Renal pelvis (tissue), 4 donors: ENCODE data around the gene IDUA. TPM values are rescaled to one million over a fixed set of nuclear protein-coding genes. Genes with fewer than 3 reads are reported as not detected.
"Not testable (repeated sequence)": the region's sequence is repeated elsewhere in the genome, so short reads cannot be mapped to it uniquely, and the experiment has no call there.

Experiments
- DNase-seq: peaks from one replicate; pipeline ENCODE4 v3.0.0-alpha.2; 2013
- polyA plus RNA-seq, 3 donors: library from polyadenylated mRNA; unstranded; fragments of 120-200 nt; gene quantifications; one replicate each; pipeline ENCODE4 v1.2.1, GENCODE V29; 2013; ENCODE audit not compliant: insufficient read length in 3 of 3

The IDUA gene
- polyA plus RNA-seq, 3 donors, result 17.2 to 19.8 (median 19.0) TPM

DNA sequence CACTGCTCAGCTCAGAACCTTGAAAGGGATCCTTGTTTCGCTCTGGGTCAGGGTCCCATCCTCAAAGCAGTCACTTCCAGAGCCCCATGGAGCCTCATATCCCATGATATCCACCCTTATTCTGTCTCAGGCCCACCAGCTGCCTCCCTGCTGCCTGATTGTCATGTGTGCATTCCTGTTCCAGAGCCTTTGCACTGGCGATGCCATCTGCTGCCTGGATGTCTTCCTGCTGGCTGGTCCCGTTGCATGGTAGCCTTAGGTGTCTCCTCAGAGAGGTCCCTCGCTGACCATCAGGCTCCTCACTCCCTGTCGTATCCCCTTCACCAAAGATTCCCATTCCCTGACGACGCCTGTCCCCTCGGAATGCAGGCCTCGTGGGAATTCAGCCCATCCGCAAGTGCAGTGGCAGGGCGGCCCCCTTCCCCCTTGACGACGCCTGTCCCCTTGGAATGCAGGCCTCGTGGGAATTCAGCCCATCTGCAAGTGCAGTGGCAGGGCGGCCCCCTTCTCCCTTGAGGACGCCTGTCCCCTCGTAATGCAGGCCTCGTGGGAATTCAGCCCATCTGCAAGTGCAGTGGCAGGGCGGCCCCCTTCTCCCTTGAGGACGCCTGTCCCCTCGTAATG, 12.5 kb downstream of the IDUA start:
- not testable (repeated sequence) for DNase-seq

DNA sequence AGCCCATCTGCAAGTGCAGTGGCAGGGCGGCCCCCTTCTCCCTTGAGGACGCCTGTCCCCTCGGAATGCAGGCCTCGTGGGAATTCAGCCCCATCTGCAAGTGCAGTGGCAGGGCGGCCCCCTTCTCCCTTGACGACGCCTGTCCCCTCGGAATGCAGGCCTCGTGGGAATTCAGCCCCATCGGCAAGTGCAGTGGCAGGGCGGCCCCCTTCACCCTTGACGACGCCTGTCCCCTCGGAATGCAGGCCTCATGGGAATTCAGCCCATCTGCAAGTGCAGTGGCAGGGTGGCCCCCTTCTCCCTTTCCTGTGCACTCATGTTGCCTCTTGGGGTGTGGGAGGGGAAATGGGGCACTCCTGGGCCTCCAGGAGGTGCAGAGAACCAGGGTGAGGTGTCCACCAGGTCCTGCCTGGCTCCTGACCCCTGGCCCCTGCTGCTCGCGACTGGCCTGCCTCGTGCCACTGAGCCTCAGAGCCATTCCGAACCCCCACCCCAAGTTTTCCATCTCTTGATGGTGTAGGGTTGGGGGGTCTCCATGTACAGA, 13.1 kb downstream of the IDUA start:
- DNase-seq, result no peak

DNA sequence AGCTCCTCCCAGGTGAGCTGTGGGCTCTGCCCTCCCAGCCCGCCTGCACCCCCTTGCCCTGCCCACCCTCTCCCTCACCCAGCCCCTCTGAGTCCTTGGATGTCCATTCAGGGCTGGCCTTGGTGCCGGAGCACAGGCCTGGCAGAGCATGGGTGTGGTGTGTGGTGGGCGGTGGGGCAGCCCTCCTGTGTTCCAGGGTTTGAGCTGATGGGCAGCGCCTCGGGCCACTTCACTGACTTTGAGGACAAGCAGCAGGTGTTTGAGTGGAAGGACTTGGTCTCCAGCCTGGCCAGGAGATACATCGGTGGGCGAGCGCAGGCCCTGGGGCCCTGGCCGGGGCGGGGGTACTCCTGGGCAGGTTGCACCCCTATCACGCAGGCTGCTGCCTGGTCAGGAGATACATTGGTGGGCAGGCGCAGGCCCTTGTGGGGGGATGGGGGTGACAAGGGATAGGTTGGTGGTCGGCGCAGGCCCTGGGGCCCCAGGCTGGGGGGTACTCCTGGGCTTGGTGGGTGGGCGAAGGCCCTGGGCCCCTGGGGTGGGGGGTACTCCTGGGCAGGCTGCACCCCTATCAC, 13.9 kb downstream of the IDUA start:
- DNase-seq, result no peak

DNA sequence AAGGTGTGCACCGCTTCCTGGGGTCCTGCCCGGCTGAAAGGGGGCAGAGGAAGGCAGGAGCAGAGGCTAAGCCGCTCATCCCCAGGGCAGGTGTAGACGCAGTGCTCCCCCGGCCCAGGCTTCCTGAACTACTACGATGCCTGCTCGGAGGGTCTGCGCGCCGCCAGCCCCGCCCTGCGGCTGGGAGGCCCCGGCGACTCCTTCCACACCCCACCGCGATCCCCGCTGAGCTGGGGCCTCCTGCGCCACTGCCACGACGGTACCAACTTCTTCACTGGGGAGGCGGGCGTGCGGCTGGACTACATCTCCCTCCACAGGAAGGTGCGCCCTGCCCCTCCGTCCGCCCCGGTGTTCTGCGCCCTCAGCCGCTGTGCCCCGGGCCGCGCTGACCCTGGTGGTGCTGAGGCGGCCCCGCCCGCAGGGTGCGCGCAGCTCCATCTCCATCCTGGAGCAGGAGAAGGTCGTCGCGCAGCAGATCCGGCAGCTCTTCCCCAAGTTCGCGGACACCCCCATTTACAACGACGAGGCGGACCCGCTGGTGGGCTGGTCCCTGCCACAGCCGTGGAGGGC, 14.8 kb downstream of the IDUA start:
- no peak for DNase-seq

DNA sequence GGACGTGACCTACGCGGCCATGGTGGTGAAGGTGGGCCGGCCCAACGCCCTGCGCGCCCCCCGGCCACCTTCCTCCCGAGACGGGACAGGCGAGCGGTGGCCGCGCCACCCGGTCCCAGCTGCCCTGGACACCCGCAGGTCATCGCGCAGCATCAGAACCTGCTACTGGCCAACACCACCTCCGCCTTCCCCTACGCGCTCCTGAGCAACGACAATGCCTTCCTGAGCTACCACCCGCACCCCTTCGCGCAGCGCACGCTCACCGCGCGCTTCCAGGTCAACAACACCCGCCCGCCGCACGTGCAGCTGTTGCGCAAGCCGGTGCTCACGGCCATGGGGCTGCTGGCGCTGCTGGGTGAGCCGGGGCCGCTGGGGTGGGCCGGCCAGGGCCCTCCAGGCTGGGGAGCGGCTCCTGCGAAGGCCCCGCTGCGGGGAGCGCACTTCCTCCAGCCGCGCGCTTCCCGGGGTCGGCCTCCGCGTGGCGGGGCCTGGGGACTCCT, 15.3 kb downstream of the IDUA start:
- no peak for DNase-seq

DNA sequence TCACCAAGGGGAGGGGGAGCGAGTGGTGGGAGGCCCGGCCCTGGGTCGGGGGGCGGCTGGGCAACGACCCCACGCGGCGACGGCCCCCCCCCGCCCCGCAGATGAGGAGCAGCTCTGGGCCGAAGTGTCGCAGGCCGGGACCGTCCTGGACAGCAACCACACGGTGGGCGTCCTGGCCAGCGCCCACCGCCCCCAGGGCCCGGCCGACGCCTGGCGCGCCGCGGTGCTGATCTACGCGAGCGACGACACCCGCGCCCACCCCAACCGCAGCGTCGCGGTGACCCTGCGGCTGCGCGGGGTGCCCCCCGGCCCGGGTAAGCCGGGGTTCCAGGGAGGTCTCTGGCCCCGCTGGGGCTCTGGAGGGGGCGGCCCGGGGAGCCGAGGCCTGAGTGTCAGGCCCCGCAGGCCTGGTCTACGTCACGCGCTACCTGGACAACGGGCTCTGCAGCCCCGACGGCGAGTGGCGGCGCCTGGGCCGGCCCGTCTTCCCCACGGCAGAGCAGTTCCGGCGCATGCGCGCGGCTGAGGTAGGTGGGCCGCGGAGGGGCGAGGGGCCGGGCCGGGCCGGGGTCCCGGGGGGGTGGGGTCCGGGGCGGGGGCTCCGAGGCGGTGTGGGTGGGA, 15.9 kb downstream of the IDUA start:
- DNase-seq, result no peak

DNA sequence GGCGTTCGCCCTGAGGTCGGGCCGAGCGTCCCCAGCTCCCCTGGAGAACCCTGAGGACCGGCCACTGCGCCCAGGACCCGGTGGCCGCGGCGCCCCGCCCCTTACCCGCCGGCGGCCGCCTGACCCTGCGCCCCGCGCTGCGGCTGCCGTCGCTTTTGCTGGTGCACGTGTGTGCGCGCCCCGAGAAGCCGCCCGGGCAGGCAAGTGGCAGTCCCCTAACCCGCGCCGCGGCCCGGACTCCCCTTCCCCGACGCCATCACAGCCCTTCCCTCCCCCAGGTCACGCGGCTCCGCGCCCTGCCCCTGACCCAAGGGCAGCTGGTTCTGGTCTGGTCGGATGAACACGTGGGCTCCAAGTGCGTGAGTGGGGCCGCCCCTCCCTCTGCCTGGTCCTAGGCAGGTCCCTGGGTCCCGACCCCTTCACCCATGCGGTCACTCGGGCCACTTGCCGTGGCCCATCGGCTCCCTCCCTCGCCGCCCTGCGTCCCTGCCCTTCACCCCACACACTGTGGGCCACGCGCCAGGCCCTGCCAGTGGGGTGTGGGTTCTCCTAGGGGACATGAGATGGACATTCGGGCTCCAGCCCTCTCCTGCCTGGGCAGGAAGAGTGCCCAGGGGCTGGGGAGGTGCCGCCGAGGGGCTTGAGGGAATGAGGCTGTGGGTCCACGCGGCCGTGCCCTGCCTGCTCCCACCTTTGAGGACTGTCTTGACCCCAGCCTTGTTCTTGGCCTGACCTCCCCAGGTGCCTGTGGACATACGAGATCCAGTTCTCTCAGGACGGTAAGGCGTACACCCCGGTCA, 16.6 kb downstream of the IDUA start:
- no peak for DNase-seq

DNA sequence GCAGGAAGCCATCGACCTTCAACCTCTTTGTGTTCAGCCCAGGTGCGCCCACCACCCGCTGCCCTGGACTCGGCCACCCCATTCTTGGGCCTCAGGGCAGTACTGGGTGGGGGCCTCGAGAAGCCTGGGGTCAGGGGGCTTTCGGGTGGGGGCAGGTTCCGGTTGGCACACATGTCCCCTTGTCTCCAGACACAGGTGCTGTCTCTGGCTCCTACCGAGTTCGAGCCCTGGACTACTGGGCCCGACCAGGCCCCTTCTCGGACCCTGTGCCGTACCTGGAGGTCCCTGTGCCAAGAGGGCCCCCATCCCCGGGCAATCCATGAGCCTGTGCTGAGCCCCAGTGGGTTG, 17.2 kb downstream of the IDUA start:
- no peak for DNase-seq

DNA sequence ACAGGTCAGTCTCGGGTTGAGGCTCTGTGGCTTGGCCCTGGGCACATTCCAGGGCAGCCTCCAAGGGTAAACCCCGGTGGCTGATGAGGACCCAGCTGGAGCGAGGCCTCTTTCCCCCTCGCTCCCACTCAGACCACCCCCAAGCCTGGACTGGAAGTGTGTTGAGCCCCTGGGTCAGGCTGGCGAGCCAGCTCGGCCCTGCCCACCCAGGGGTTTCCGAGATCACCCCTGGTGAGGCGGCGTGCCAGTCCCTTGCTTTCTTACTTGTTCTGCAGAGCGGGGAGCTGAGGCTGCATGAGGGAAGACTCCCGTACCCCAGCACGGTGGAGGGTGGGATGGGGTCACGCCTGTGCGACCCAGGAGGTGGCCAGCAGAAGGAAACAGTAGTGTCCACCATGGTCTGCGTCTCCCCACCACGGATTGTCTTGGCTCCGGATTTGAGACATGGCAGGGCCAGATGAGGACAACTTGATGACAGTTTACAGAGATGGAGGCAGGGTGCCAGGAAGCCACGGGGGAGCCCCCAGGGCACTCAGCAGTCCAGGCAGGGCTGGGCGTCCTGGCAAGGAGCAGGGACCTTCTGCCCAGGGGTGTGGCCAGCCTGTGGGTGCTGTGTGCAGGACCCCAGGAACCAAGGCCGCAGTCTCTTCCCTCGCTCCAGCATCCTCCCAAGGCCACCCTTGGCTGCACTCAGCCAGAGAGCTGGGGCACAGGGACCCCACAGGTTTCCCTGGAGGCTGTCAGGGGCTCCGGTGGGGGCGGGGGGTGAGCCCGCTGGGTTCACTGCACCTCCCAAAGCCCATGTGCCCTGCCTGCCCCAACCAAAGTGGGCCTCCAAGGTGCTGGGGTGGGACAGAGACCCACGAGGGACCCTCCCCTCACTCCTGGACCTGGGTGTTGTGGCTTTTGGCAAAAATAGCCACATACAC, 18.0 kb downstream of the IDUA start:
- no peak for DNase-seq

DNA sequence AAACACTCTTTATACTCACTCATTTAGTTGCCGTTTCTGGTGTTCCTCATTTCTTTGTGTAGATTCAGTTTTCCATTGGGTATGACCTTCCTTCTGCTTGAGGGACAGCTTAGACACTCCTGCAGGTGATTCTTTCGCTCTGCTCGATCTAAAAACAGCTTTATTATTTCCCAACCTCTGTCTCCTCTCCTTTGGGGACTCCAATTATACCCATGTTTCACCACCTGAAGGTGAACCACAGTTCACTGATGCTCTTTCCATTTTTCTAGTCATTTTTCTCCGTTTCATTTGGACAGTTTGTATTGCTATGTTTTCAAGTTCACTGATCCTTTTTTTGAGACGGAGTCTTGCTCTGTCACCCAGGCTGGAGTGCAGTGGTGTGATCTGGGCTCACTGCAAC, 20.0 kb downstream of the IDUA start:
- DNase-seq, result no peak

DNA sequence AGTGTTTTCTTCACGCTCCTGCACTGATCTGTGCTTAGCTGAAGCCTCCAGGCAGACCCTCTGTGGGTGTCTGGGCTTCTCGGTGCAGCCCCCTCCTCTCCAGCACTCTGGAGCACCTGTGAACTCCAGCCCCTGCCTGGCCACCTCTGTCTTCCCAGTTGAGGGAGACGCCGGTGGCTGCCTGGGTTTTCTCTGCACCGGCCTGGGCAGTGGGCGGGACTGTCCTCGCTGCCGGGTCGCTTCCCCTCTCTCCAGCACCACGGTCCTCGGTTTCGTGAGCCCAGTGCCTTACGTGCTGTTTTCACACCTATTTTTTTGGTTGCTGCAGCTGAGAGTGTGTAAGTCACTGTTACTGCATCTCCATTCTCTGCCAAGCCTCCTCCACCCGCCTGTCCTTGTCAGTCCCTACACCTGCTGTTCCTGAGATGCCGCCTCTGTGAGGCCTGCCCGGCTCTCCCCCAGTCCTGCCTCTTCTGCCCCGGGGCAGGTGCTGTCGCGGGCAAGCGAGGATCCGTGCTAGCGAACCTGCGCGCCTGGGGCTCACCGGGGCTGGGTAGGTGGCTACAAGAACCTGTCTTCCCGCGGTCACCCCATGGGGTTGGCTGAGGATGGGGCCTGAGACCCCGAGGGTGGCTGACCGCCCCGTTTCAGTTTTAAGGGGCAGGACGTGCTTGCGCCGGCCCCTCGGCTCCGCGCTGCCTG, 22.1 kb downstream of the IDUA start:
- no peak for DNase-seq

DNA sequence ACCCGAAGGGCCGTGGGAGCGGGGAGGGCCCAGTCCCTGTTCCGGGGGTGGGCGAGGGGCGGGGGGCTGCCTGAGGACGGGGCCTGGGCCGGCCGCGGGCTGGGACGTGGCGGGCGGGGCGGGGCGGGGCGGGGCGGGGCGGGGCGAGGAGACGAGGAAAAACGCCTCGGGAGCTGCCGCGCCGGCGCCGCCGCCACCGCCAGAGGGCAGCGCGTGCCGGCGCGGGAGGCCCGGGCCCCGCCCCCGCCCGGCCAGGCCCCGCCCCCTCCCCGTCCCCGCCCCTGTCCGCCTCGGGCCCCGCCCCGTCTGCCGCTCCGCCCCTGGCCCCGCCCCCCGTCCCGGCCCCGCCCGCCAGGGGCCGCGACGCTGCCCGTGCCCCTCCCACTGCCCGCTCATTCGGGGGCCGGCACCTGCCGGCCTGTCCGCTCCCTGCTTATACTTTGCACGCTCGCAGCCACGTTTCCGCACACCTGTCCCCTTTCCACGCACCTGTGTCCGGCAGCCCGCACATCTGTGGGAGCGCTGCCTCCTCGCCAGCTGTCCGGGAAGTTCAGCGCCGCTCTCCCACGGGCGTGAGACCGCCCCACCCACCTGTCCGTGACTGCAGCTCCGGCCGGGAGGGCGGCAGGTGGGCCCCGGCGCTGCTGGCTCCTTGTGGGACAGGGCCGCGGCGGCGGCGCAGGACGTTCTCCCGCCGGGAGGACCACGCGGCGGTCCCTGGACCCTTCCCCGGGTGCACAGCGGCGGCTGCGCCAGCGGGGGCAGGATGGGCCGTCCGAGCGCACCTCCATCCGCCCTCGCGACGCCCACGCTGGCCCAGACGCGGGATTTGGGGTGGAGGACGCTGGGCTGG, 22.9 kb downstream of the IDUA start:
- DNase-seq, result no peak

DNA sequence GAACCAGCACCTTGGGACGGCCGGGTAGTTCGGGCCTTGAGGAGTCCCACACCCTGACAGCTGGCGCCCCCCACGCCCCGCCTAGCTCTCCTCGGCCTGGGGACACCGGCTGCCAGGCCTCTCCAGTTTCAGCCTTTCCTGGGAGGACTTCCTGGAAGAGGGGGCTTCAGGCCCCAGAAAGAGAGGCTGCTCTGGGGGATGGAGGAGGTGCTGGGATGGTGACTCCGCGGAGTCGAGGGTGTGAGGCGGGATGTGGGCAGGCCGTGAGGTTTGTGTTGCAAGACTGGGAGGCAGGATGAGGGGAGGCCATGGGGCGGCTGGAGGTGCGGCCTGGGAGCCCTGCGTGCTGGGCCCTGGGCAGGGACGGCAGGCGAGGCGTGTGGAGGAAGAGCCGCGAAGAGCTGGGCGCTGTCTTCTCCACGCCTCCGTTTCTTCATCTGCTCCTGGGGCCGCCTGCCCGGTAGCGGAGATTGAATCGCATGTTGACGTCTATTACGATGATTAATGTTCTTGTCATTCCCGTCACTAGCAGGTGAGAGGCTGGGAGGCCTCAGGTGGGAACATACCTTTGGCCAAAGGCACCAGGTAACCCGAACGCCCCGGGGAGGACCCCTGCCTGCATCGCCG, 23.7 kb downstream of the IDUA start:
- DNase-seq, result no peak

DNA sequence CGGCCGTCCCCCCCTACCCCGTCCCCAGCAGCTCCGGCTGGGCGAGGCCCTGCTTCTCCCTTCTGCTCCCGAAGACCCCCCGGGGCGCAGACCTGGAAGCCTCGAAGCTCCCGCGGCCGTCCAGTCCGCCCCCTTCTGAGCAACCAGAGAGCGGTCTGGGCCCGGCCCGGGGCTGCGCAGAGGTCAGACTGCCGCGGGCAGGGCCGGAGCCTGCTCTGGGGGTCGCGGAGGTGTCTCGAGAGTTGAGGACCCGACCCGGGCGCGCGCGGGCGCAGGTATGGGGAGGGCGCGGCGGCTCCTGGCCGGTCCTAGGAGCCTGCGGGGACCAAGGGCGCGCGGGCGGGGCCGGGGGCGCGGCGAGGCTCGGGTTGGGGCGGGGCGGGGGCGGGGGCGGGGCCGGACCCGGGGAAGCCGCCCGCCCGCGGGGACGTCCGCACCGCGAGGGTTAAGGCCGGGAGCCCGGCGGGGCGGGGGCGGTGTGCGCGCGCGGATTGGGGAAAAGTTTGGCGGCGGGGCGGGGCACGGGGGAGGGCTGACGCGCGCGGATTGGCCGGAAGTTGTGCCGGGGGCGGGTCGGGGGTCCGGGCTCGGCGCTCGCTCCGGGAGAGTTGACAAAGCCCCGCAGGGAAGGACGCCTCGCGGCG, 24.3 kb downstream of the IDUA start, which contains the start of gene FGFRL1:
TSS of gene FGFRL1 (plus strand) at position 605 of the 644 bp plus-strand sequence. CDS start 860 bp downstream, outside the sequence.
- DNase-seq, result peak; percentile 85

DNA sequence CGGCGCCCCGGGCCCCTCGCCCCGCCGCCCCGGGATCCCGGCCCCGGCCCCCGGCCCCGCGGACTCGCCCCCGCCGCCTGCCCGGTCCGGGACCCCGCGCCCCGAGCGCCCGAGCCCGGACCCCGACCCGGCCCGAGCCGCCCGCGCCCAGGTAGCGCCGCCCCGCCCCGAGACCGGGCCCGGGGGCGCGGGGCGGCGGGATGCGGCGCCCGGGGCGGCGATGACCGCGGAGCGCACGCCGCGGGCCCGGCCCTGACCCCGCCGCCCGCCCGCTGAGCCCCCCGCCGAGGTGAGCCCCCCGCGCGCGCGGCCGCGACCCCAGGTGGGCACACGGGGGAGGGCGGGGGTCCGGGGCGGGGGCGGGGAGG, 24.8 kb downstream of the IDUA start:
- DNase-seq, result no peak

DNA sequence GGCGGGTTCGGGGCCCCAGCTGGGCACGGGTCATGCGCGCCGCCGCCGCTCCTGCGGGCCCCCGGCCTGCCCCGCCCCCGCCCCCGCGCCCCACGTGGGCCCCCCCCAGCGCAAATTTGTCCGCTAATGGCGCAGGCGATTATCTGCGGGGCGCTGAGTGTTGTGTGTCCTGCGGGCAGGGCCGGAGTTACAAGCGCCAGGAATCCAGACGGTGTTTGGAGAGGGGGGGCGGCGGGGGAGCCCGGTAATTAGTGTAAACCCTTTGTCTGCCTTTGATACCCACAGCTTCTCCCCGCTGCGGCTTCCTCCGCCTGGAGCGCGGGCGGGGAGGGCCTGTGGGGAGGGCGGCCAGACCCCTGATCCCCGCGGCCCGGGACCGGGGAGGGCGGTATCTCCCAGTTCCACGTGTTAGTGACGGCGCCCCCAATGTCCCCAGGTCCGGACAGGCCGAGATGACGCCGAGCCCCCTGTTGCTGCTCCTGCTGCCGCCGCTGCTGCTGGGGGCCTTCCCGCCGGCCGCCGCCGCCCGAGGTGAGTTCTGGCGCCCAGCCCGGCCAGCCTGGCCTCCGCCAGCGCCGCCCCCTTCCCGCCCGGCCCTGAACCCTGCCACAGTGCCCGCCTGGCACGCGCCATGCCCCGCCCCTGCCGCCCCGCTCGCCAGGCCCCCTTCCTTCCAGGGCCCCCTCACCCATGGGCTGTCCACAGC, 25.3 kb downstream of the IDUA start:
- no peak for DNase-seq

DNA sequence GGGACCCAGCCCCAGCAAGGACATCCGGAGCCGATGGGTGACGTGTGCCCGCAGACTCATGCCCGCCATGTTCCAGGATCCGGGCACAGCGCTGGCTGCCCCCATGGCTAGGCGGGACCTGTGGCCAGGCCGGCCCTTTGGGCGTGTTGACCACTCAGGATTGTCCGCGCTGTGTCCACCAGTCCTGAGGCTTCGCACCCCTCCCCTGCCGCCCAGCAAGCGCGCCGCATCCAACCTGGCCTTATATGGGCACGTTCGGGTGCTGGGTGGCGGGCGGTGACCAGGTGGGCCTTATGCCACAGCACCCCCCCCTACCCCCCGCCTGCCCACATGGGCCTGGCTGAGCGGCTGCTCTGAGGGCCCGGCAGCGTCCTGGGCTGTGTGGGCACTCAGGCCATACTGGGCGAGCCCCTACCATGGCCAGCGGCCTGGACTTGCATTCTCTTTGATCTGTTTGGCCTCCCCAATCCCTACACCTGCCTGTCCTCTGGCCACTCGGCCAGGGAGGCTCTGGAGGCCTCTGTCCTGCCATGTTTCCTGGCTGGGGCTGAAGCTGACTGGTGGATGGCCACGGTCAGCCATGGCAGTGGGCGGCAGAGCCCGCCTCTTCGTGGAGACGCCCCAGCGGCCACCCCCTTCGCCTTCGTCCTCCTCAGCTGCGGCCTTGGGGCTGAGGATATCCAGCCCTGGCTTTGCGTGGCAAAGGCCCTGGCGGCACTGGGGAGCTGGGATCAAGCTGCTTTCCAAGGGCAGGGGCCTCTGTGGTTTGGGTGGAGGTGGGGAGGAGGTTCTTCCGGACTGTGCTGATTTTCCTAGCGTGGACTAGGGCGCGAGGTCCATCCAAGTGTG, 26.6 kb downstream of the IDUA start:
- DNase-seq, result no peak
